DMS153 (cell line): ENCODE data around the gene KRAS.
A peak's percentile ranks its signal among the peaks of the same experiment; 100 is the strongest.

ENCODE experiments used
- DNase-seq: peaks from one replicate; lab custom pipeline; 2025; lab: John Stamatoyannopoulos, UW

KRAS gene

DNA sequence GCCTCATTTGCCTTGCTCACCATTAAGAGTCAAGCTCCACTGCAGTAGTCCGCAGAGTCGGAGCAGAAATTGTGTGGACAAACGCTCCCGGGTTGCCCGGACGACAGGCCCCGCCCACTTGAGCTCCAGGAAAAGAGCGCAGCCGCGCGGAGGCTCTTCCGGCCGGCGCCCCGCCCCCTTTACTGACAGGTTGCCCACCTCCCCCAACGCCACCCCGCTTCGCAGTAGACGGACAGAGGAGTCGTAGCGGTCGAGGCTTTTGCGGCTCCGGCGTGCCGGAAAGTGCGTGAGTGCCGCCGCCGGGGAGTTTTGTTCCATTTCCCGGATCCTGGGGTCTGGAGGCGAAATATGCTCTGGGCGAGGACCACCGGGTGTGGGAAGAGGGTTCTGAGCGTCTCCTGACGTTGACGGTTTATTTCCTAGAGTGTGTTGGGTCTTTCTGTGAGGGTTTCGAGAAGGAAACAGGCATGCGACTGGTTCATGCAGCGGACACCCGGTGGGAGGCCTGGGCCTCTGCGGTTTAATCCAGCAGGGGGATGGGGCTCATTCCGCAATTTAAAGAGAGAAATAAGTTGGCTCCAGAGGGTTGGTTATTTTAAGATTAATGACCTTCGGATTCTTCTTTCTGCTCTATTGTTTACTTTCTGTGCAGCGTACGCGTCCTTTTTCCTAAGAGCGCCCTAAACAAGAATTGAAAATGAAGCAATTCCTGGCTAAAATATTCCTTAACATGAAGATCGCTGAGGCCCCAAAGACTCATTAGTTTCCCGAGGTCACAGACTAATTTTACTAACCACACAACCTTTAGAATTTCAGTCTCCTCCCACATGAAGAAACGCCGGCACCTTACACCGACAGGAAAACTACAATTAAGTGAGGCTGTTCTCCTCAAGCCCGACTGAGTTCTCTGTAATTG is 55.4 kb downstream of the KRAS start, which contains the start of the genes DNAI7 and ETFRF1:
Gene DNAI7 (minus strand): TSS at position 105 of the 916 bp plus-strand sequence. CDS start 82 bp downstream, at position 23.
Gene ETFRF1 (plus strand): TSS at position 182 of the 916 bp plus-strand sequence. CDS start 8,720 bp downstream, outside the sequence.
- peak; percentile 93 for DNase-seq

DNA sequence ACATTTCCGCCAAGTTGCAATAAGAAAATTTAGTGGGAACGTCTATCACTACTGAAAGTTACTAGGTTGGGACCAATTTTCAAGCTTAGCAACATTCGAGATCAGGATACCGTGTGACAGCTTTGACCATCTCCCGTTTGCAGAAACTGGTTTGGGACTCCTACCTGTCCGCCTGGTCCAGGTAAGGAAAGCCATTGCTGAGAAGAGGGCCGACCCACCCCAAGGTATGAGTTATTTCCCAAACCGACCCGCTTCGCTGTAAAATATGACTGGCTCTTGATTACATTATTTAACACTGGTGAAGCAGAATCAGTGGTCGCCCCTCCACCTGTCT is 56.0 kb downstream of the KRAS start:
- no peak for DNase-seq

DNA sequence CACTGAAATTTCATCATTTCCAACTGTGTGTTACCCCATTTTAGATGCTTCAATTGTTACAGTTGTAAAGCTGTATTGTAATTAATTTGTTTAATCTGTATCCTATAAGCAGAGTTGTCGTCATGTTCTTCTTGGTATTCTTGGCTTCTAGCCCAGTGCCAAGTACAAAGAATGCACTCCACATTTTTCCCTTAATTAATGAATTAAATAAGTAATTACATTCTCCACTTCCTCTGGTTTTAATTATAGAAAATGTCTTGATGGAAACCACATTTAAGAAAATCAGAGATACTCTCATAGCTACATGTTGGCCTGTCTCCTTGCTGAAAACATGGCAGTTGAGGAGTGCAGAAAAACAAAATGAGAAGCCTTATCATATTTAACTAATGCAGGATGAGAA is 56.5 kb downstream of the KRAS start:
- no peak for DNase-seq

GRCh38 chr12:25190793-25191192 is 59.9 kb downstream of the KRAS start:
- DNase-seq: no peak

DNA sequence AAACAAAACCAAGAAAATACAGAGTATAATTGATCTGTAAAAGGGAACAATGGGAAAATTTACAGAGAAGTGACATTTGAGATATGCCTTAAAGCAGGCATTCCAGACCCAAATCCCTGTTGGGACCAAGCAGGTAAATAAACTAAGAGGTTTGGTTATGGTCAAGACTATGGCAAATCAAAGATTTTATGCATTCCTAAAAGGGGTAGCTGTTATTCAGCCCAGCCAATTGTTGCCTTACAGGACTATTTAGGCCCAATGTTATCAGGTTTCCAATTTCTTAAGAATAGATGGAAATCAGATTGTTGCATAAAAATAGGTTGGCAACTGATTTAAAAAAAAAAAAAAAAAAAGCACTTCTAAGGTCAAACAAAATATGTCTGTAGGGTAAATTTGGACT is 61.1 kb downstream of the KRAS start:
- DNase-seq: no peak

GRCh38 chr12:25187781-25188180 is 62.9 kb downstream of the KRAS start:
- no peak for DNase-seq

DNA sequence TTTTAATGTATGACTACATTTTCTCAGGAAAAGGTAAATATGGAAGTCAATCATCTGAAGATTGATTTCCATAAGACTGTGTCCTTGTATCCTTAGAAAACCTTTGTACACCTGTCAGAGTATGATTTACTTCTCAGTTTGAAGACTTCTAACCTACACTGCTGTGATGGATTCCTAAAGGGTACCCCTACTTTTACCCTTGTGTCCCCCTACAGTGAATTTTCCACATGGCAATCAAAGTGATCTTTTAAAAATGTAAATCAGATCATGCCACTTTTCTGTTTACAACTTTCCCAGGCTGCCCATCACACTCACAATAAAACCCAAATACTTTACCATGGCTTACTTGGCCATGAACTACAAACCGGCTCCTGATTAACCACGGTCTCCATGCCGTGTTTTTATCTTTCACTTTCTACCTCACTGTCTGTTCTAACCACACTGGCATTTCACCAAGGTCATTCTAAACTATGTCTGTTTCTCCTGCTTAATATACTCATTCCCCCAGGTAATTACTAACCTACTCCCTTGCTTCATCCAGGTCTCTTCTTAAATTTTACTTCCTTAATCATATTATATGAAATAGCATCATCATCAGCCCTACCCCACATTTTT is 63.8 kb downstream of the KRAS start:
- no peak for DNase-seq

- no peak for DNase-seq
Measured at GRCh38 chr12:25186038-25186787, 64.5 kb downstream of the KRAS start.

GRCh38 chr12:25184132-25184531 is 66.6 kb downstream of the KRAS start:
- no peak for DNase-seq

- DNase-seq: no peak
Measured at GRCh38 chr12:25182765-25183164, 68.0 kb downstream of the KRAS start.

DNA sequence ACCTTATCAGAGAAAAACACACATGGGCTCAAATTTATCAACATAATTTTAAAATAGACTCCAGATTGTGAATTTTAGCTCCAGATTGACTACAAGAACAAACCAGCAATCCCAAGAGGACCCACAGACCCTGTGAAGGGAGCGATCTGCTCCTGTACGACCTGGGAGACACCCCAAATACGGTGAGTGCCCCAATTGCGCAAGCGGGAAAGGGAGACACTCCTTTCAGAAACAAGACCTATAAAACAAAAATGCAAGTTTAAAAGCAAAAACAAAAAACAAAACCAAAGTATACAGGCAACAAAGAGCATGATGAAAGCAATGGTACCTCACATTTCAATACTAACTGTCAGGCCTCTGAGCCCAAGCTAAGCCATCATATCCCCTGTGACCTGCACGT is 87.9 kb downstream of the KRAS start:
- DNase-seq: no peak

DNA sequence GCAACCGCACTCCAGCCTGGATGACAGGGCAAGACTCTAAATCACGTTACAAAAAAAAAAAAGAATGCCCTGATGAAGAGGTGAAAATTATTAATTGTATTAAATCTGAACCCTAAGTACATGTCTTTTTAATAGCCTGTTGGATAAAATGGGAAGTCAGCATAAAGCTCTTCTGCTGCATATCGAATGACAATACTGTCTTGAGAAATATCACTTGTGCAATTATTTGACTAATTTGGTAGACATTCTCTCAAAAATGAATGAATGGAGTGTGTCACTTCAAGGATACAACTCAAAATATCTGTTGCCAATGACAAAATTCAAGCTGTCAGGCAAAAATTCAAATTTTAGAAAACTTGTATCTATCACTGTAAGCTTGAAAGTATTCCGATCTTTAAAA is 94.7 kb downstream of the KRAS start:
- DNase-seq: no peak

DNA sequence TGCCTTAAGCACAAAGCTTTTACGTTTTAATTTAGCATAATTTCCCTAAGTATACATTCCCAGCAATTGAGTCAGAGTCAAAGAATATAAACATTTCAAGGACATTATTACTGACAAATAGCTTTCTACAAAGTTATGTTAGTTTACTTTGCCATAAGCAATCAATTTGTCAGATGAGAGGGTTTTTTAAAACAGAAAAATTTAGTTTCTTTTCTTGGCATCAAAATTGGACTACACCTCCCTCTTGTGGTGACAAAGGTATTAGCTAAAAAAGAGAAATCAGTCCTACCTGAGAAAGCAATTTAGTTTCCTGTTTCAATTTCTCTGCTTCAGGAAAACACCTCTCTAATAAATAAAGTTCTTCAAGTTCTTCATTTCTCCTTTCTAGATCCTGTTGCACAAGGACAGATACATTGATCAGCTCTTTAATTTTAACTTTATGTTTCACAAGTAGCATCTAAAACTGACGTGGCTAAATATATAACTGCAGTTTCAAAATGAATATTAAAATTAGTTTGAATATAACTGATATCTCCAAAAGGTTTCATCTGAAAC is 95.6 kb downstream of the KRAS start:
- DNase-seq: peak; percentile 15
